ENCODE data around the gene TOR1A.
"Not testable (repeated sequence)": the region's sequence is repeated elsewhere in the genome, so short reads cannot be mapped to it uniquely, and the experiment has no call there.

Gene TOR1A

GRCh38 chr9:129816501-129817435 lies 7.2 kb downstream of the TOR1A start:
- DNase-seq = no peak

- DNase-seq = no peak
These were observed 8.7 kb downstream of the TOR1A start for GRCh38 chr9:129815278-129815677.

GRCh38 chr9:129814432-129815223 lies 9.3 kb downstream of the TOR1A start:
- DNase-seq = no peak

GRCh38 chr9:129813661-129814060 lies 10.3 kb downstream of the TOR1A start:
- no peak for DNase-seq

GRCh38 chr9:129812385-129812784 lies 11.6 kb downstream of the TOR1A start:
- no peak for DNase-seq

GRCh38 chr9:129811967-129812363 lies 12.0 kb downstream of the TOR1A start:
- no peak for DNase-seq

- DNase-seq = no peak
These were observed 13.1 kb downstream of the TOR1A start for GRCh38 chr9:129810788-129811187.

GRCh38 chr9:129810116-129810515 lies 13.8 kb downstream of the TOR1A start:
- DNase-seq = no peak

GRCh38 chr9:129809346-129809745 lies 14.6 kb downstream of the TOR1A start:
- no peak for DNase-seq

- no peak for DNase-seq
These were observed 17.9 kb downstream of the TOR1A start for GRCh38 chr9:129806061-129806460.

GRCh38 chr9:129803676-129804060 lies 20.3 kb downstream of the TOR1A start:
- DNase-seq = no peak

- DNase-seq = peak; percentile 74
These were observed 20.9 kb downstream of the TOR1A start, which contains the start of gene TOR1B for GRCh38 chr9:129802833-129803675. Gene TOR1B, plus strand, starts transcription at chr9:129803184. Its CDS starts 29 bp downstream, at chr9:129803213.

GRCh38 chr9:129801504-129801903 lies 22.4 kb downstream of the TOR1A start:
- no peak for DNase-seq

- DNase-seq = no peak
These were observed 25.0 kb downstream of the TOR1A start for GRCh38 chr9:129798973-129799372.

- not testable (repeated sequence) for DNase-seq
These were observed 27.9 kb downstream of the TOR1A start for GRCh38 chr9:129796029-129796428.

- DNase-seq = no peak
These were observed 29.4 kb downstream of the TOR1A start for GRCh38 chr9:129794549-129794948.

GRCh38 chr9:129786481-129786880 lies 37.5 kb downstream of the TOR1A start:
- no peak for DNase-seq

GRCh38 chr9:129785866-129786265 lies 38.1 kb downstream of the TOR1A start:
- no peak for DNase-seq

GRCh38 chr9:129784970-129785369 lies 39.0 kb downstream of the TOR1A start:
- not testable (repeated sequence) for DNase-seq

GRCh38 chr9:129783516-129784361 lies 40.2 kb downstream of the TOR1A start:
- DNase-seq = no peak

GRCh38 chr9:129781981-129782380 lies 42.0 kb downstream of the TOR1A start:
- DNase-seq = no peak

GRCh38 chr9:129781131-129781530 lies 42.8 kb downstream of the TOR1A start:
- DNase-seq = no peak
